SK-N-SH treated with all-trans-retinoic acid at 6 μM for 48 hours (cell line): ENCODE results near the gene NDOR1.

Experiments
- ARNTL ChIP-seq: fragments of 450-650 bp; formaldehyde crosslinking; IDR thresholded peaks from 2 replicates; pipeline ENCODE4 v1.5.0; 2020; ENCODE audit warnings: low read depth, mild to moderate bottlenecking, moderate library complexity, borderline replicate concordance
- BACH2 ChIP-seq: fragments of 250-450 bp; sonication (Bioruptor Pico); IDR thresholded peaks from 2 replicates; pipeline ENCODE4 v1.9.0; 2021; ENCODE audit warnings: mild to moderate bottlenecking, borderline replicate concordance
- CSDC2 ChIP-seq: fragments of 250-450 bp; sonication (Bioruptor Pico); IDR thresholded peaks from 2 replicates; pipeline ENCODE4 v1.5.0; 2020; ENCODE audit warnings: mild to moderate bottlenecking, moderate library complexity
- CSRNP3 ChIP-seq: fragments of 250-450 bp; sonication (Bioruptor Pico); IDR thresholded peaks from 2 replicates; pipeline ENCODE4 v1.5.1; 2021; ENCODE audit warnings: mild to moderate bottlenecking, moderate library complexity
- OSR1 ChIP-seq: fragments of 250-450 bp; sonication (Bioruptor Pico); IDR thresholded peaks from 2 replicates; pipeline ENCODE4 v1.8.0; 2022; ENCODE audit warnings: moderate library complexity, mild to moderate bottlenecking, inconsistent platforms
- TCF4 ChIP-seq: fragments of 250-450 bp; sonication (Bioruptor Pico); IDR thresholded peaks from 2 replicates; pipeline ENCODE4 v1.8.0; 2021; ENCODE audit warnings: mild to moderate bottlenecking, moderate library complexity, borderline replicate concordance

- no peak for TF ChIP-seq OSR1 (CRISPR knock-in tag)
- TF ChIP-seq TCF4 (CRISPR knock-in tag): no peak
- no peak for TF ChIP-seq CSRNP3
- TF ChIP-seq CSDC2 (CRISPR knock-in tag): no peak
- no peak for TF ChIP-seq ARNTL (CRISPR knock-in tag)
- no peak for TF ChIP-seq BACH2 (CRISPR knock-in tag)
Observed at GRCh38 chr9:137185921-137186320, 19.6 kb upstream of the NDOR1 start.
